Measurements from ENCODE around the gene UHRF1.
"Not testable (repeated sequence)": the region's sequence is repeated elsewhere in the genome, so short reads cannot be mapped to it uniquely, and the experiment has no call there.

DNA sequence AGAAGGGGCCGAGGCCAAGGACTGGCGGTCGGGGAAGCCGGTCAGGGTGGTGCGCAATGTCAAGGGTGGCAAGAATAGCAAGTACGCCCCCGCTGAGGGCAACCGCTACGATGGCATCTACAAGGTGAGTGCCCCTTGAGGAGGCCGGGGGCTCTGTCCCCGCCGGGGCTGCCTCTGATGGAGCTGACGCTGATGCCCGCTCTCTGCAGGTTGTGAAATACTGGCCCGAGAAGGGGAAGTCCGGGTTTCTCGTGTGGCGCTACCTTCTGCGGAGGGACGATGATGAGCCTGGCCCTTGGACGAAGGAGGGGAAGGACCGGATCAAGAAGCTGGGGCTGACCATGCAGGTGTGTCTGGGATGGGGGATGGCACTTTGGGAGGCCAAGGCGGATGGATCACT is 41.3 kb downstream of the UHRF1 start:
- TF ChIP-seq, protein P1, sequence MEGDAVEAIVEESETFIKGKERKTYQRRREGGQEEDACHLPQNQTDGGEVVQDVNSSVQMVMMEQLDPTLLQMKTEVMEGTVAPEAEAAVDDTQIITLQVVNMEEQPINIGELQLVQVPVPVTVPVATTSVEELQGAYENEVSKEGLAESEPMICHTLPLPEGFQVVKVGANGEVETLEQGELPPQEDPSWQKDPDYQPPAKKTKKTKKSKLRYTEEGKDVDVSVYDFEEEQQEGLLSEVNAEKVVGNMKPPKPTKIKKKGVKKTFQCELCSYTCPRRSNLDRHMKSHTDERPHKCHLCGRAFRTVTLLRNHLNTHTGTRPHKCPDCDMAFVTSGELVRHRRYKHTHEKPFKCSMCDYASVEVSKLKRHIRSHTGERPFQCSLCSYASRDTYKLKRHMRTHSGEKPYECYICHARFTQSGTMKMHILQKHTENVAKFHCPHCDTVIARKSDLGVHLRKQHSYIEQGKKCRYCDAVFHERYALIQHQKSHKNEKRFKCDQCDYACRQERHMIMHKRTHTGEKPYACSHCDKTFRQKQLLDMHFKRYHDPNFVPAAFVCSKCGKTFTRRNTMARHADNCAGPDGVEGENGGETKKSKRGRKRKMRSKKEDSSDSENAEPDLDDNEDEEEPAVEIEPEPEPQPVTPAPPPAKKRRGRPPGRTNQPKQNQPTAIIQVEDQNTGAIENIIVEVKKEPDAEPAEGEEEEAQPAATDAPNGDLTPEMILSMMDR (IDR thresholded peaks at IDR 0.05), result not testable (repeated sequence)
- not testable (repeated sequence) for TF ChIP-seq POLR2A (IDR thresholded peaks at IDR 0.05)
